Keratinocyte (primary cell): ENCODE results near the gene CRIM1.

Source experiments
- CTCF ChIP-seq, 3 experiments: IDR thresholded peaks in 1 of 3; conservative IDR thresholded peaks in 1 of 3; optimal IDR thresholded peaks in 1 of 3; 2 replicates in 2 of 3; 3 replicates in 1 of 3; pipeline versions ENCODE3 to v1.5.1; 2011; ENCODE audit warnings: low read length in 3 of 3, mild to moderate bottlenecking in 3 of 3, moderate library complexity in 2 of 3, control low read depth in 1 of 3, inconsistent platforms in 1 of 3; ENCODE audit not compliant: insufficient read depth in 2 of 3; ENCODE audit errors: extremely low read depth in 1 of 3
- EZH2 ChIP-seq: IDR thresholded peaks from one replicate; pipeline ENCODE4 v1.6.1; 2012; ENCODE audit warnings: inconsistent platforms, mild to moderate bottlenecking, low read length, moderate library complexity

GRCh38 chr2:36463365-36463764, 107.8 kb downstream of the CRIM1 start:
- TF ChIP-seq CTCF (optimal IDR thresholded peaks at IDR 0.05 in 1 of 3, IDR thresholded peaks at IDR 0.05 in 1 of 3, conservative IDR thresholded peaks at IDR 0.05 in 1 of 3; ENCODE audit: extremely low read depth in 1 of 3, insufficient read depth in 2 of 3, low read length in 3 of 3): no peak
- TF ChIP-seq EZH2: no peak
